ACHN (cell line): ENCODE data around the gene SOWAHB.
A peak's percentile ranks its signal among the peaks of the same experiment; 100 is the strongest.

Source experiments
- DNase-seq: peaks from one replicate; pipeline ENCODE4 v3.0.0-alpha.2; 2015
- in situ Hi-C: cut with HindIII; loops from 2 replicates; pipeline ENCODE4 v1.10.0; 2017; ENCODE audit warnings: low sequenced_read_pairs, low pct_ligation_motif_present, low pct_unique_long_range_greater_than_20kb

The SOWAHB gene, protein sequence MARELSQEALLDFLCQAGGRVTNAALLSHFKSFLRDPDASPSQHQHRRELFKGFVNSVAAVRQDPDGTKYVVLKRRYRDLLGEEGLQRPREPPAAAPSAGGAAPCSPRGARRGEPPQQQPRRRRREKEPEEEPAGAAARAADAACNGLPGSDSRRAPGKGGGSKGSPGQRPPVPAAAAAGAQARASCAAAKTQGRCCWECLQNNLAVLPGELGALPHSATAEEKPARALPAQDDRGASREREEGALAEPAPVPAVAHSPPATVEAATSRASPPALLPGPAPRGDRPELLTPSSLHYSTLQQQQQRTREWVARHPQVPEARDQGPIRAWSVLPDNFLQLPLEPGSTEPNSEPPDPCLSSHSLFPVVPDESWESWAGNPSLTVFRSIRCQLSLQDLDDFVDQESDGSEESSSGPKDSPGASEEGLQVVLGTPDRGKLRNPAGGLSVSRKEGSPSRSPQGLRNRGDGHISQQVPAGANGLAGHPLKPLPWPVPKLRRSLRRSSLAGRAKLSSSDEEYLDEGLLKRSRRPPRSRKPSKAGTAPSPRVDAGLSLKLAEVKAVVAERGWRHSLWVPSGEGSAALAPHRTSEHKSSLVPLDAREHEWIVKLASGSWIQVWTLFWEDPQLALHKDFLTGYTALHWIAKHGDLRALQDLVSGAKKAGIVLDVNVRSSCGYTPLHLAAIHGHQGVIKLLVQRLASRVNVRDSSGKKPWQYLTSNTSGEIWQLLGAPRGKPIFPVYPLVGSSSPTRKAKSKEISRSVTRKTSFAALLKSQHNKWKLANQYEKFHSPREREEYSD

DNA sequence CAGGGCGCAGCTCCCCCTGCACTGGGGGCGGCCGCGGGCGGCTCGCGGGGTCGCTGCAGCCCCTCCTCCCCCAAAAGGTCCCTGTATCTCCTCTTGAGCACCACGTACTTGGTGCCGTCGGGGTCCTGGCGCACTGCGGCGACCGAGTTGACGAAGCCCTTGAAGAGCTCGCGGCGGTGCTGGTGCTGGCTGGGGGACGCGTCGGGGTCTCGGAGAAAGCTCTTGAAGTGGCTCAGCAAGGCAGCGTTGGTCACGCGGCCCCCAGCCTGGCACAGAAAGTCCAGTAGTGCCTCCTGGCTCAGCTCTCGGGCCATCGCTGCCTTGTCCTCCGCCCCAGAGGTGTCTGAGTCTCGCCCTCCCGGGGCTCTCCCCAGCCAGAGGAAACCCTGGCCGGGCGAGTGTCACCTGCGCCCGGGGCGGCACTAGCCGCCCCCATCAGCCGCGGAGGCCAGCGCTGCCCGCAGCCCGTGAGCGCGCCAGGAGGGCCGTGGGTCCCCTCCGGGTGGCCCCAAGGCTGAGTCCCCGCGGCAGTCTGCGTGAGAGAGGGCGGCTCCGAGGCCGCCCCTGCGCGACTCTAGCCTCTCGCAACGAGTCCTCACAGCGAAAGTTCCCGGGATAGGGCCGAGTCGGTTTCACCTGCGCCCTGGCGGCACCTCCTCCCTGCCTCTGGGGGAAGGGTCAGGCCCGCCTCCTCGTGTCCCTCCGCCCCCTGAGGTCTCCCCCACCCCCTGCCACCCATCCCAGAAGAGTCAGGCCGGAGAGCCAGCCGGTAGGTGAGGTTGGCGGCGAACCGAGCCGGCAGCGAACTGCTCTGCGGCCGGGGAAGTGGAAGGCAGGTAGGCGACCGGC lies at the start of gene SOWAHB:
SOWAHB (minus strand) TSS at position 609 of the 849 bp plus-strand sequence; CDS start at position 314, 295 bp downstream.
- in situ Hi-C loops: no loop called here

DNA sequence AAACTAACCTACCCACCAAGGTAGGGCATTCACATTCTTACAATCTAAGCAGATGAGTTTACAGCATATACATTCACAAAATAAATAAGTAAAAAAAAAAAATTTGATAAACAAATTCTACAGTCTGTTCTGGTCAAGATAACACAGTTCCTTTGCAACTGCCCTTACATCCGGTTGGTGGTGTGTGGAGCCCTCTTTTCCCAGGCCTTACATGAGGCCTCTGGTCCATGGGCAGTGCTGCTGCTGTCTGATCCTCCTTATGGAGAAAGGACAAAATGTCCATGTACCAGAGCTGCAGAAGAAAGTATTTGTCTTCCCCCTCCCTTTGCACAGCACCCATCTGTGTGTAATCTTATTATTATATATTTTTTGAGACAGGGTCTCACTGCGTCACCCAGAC lies 49.4 kb upstream of the SOWAHB start:
- DNase-seq: no peak
- in situ Hi-C loops: no loop called here

More for the DNA sequence above, at the start of gene SOWAHB:
- DNase-seq: peak; percentile 12

DNA sequence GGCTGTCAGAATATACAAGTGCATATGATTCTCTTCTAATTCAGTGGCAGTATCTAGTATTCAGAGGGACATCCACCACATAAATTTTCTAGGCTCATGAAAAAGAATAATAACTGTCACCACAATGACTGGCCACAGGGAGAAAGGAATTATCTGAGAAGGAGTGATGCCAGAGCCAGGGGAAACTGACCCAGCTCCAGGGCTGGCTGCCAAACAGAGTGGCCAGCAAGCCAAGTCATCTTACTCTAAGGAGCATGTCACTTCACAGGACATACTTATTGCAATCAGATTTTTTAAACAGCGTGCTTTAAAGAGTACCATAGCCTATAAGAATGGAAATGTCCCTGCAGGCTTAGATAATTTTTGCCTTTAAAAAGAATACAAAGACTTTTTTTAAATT lies 45.8 kb upstream of the SOWAHB start:
- in situ Hi-C loops: no loop called here
- no peak for DNase-seq

DNA sequence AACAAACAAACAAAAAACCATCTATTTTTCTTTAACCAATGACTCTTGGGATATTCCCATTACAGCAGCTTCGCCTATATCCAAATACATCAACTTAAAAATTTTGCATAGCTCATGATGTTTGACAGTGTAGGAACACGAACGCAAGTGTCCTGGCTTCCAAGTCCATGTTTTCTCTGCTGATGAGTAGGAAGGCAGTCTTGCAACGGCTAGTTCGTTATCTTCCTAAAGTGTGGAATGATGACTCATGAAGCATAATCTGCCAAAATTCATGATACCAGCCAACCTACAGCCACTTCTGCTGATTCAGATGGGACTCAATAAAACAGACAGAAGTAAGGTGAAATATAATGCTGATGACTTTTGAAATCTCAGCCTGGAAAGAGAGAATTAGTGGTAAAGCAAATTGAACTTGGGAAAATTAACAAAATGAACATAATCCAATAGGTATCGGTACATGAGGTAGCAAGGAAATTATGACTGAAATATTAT lies 45.2 kb upstream of the SOWAHB start:
- DNase-seq: no peak

DNA sequence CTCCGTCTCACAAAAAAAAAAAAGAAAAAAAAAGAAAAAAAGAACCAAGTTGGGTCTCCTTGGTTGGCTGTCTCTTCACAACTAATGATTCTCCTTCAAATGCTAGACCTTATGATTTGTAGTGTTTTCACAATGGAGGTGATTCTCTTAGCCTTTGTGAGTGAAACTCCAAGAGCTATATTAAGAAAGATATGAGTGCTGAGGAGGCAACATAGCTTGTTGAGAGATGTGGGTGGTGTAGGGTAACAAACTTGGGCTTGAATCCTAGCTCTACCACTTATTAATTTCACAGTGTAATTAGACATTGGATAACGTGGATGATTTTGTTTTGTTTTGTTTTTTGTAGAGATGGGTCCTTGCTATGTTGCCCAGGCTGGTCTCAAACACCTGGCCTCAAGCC lies 41.2 kb upstream of the SOWAHB start:
- DNase-seq: no peak
- in situ Hi-C loops: no loop called here

More for the DNA sequence above, 45.2 kb upstream of the SOWAHB start:
- in situ Hi-C loops: no loop called here

DNA sequence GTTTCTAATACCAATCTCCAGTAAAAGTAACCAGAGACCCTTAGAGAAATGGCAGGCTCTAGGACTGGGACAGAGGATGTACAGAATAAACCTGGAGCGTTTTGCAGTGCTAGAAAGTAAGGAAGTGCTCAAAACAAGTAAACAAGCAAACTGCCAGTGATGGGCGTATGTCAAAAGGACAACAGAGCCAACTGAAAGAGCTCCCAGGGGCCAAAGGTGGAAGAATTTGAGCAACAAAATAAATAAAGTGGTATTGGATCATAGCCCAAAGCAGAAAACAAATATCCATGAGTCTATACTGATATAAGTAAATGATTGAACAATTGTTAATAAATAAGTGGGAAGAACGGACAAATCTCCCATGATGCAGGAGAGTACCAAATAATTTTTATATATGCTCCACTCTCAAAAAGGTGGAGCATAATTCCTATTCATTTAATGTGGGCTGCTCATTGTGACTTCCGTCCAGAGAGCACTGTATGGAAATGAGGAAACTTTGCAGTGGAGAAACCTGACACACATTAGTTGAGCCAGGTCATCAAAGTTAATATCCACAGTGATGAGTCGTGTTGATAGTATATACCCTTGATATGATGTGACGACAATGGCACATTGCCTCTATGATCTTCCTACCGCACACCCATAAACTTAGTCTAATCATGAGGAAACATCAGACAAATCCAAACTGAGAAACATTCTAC lies 33.8 kb upstream of the SOWAHB start:
- in situ Hi-C loops: no loop called here
- no peak for DNase-seq

DNA sequence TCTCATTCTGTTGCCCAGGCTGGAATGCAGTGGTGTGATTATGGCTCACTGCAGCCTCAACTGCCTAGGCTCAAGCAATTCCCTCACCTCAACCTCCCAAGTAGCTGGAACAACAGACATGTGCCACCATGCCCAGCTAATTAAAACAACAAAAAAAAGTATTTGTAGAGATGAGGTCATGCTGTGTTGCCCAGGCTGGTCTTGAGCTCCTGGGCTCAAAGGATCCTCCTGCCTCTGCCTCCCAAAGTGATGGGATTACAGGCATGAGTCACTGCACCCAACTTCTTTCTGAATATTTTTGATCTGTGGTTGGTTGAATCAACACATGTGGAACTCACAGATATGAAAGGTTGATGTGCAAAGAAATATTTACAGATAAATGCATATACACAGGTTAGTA lies 33.1 kb upstream of the SOWAHB start:
- DNase-seq: no peak

DNA sequence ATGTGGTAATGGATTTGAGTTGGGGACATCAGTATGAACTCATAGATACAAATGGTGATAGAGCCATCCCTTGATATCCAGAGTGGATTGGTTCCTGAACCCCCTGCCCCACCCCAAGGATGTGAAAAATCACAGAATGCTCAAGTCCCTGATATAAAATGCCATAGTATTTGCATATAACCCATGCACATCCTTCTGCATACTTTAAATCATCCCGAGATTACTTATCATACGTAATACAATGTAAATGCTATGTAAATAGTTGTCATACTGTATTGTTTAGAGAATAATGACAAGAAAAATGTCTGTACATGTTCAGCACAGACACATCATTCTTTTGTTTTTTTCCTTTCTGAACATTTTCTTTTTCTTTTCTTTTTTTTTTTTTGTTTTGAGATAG lies 32.7 kb upstream of the SOWAHB start:
- in situ Hi-C loops: no loop called here
- DNase-seq: no peak

More for the DNA sequence above, 33.1 kb upstream of the SOWAHB start:
- in situ Hi-C loops: no loop called here

DNA sequence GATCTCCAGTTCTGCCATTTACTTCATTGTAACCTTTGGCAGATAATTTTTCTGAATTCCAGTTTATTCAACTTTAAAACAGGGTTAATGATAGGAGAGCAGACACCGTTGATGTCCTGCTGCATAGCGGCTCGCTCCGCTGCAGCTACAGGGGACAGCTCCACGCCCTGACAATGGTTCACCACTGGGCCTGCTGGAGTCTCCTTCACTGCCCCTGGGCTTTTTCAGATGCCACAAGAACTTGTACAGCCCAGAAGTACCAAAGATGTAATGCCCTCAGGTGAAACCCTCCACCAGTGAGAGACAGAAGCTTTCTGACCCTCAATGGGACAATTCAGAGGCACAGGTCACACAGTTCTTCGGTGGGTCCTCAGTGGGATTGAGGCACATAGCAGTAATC lies 28.9 kb upstream of the SOWAHB start:
- in situ Hi-C loops: no loop called here
- DNase-seq: no peak

DNA sequence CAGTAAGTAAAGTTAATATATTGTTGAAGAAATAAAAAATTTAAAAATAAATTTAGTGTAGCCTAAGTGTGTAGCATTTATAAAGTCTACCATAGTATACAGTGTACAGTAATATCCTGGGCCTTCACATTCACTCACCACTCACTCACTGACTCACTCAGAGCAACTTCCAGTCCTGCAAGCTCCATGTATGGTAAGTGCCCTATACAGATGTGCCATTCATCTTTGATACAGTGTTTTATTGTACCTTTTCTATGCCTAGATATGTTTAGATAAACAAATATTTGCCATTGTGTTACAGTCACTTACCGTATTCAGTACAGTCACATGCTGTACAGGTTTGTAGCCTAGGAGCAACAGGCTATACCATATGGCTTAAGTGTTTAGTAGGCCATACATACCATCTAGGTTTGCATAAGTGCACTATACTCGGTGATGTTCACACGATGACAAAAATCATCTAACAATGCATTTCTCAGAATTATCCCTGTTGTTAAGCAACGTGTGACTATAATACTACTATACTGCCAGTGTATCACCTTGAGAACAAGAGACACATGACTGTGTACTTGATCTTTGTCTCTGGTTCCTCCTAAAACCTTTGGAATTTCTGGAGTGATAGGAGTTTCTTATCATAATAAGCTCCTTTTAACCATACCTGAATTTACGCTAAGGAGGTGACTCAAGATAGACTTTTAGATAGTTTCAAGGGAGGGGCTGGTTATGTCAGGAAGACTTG lies 25.8 kb upstream of the SOWAHB start:
- in situ Hi-C loops: no loop called here
- no peak for DNase-seq

DNA sequence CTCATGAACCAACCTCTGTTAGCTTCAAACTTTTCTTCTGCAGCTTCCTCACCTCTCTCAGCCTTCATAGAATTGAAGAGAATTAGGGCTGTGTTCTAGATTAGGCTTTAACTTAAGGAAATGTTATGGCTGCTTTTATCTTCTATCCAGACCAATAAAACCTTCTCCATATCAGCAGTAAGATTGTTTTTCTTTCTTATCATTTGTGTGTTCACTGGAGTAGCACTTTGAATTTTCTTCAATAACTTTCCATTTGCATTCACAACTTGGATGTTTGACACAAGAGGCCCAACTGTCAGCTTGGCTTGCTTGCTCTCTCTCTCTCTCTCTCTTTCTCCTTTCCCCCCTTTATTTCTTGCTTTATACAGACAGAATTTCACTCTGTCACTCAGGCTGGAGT lies 22.8 kb upstream of the SOWAHB start:
- DNase-seq: no peak

DNA sequence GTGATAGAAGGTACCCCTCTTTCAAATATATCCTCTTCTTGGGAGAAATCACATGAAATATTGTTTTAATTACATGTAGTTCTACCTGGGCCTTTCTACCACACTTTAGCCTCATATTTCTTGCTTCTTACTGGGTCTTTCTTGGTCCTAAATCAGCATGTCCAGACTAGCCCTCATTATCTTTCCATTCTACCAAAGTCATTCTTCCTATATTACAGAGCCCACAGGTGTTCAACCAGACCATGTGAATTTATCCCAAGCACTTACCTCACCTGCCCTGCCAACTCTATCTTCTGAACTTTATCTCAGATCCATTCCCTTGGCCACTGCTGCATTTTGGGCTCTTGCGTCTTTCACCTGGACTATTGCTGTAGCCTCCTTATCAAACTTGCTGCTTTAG lies 11.8 kb upstream of the SOWAHB start:
- no peak for DNase-seq
- in situ Hi-C loops: no loop called here

More for the DNA sequence above, 22.8 kb upstream of the SOWAHB start:
- in situ Hi-C loops: no loop called here

DNA sequence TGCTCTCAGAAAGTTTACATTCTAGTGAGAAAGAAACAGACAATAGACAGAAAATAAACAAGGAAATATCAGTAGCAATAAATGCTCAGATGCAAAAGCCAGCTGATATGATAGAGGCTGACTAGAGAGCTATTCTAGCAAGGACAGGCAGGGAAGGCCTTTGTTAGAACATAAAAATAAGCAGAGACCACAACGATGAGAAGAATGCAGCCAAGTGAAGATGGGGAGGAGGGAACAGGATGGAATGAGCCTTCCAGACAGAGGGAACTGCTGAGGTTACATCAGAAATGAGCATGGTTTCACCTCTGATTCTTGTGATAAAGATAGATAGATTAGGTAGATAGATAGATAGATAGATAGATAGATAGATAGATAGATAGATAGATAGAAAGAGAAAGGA lies 7.6 kb upstream of the SOWAHB start:
- in situ Hi-C loops: no loop called here
- no peak for DNase-seq

DNA sequence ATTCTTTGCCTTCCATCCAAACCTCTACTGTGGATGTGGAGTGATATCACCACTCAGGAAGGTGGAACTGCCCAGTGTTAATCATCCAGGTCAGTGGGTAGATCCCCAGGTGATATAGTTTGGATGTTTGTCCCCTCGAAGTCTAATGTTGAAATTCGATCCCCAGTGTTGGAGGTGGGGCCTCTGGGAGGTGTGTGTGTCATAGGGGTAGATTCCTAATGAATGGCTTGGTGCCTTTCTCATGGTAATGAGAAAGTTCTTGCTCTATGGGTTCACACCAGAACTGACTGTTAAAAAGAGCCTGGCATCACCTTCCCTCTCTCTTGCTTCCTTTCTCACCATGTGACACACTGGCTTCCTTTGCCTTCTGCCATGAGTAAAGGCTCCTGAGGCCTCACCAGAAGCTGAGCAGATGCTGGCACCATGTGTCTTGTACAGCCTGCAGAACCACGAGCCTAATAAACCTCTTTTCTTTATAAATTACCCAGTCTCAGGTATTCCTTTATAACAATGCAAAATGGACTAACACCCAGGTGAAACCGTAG lies 6.8 kb upstream of the SOWAHB start:
- in situ Hi-C loops: no loop called here
- DNase-seq: no peak

DNA sequence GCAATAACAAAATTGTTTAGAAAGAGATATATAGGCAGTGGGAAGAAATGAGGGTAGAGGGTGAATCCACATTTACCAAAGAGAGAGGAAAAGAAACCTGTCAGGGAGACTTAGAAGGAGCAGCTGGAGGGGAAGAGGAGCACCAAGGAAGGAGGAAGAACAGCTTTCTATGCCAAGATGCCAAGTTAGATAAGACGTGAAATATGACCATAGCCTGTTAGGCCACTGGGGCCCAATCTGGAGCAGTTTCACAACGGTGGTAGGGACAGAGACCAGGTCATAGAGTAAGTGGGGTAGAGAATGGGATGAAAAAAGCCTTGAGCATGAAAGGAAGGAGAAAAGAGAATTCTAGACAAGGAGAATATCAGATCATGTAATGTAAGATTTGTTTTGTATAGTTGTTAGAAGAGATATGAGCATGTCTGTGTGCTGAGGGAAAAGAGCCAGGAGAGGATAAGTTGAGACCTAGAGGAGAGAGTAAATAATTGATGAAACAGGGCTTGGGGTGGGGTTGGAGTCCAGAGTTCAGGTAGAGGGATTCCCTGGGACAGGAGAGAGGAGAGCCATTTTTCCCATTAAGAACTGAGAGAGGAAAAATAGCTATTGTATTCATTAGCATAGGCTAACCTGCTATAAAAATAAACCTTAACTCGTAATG lies 4.4 kb upstream of the SOWAHB start:
- in situ Hi-C loops: no loop called here
- no peak for DNase-seq

DNA sequence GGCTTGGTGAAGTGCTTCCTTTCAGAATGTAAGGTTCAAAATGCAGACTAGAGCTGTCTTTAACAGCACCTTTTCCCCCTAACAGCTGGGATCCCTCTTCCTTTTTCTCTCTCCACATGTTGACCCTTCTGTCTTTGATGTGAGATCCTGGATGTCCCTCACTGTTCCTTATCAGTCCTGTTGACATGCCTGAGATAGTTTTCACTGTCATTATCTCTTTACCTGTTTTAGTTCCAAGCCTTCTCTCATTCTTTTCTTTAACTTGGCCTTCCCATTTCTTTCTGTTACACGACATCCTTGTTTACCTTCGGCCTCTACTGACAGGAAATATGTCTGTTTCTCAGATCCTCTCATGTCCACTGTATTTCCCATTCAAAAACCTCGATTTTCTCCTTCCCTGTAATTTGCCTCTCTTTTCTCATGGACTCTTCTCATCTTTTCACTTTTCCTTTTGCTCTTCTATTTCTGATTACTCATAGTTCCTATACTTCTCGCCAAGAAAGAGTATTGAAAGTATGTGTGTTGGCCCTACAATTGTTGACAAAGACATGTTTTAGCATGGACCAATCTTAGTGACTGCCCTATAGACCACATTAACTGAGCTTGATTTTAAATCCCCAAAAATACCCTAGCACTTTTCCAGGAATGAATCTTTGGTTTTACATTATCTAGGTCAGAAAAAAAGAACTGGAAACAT lies 1.2 kb upstream of the SOWAHB start:
- no peak for DNase-seq
- in situ Hi-C loops: no loop called here

DNA sequence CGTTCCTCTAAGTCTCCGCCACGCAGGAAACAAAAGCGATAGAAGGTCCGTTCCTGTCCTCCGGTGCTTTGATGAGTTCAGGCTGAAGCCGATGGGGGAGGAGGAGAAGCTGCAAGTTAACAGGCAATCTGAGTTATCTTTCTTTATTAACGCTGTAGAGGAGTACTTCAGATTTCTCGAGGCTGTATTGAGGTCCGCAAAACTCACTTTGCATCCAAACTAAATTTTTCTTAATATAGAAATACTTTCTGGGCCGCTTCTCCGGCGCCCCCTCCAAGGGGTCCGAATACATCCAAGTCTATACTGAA lies 395 bp upstream of the SOWAHB start:
- DNase-seq: no peak
- in situ Hi-C loops: no loop called here
